Measurements from ENCODE around the gene PTF1A.

Gene PTF1A, protein sequence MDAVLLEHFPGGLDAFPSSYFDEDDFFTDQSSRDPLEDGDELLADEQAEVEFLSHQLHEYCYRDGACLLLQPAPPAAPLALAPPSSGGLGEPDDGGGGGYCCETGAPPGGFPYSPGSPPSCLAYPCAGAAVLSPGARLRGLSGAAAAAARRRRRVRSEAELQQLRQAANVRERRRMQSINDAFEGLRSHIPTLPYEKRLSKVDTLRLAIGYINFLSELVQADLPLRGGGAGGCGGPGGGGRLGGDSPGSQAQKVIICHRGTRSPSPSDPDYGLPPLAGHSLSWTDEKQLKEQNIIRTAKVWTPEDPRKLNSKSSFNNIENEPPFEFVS

DNA sequence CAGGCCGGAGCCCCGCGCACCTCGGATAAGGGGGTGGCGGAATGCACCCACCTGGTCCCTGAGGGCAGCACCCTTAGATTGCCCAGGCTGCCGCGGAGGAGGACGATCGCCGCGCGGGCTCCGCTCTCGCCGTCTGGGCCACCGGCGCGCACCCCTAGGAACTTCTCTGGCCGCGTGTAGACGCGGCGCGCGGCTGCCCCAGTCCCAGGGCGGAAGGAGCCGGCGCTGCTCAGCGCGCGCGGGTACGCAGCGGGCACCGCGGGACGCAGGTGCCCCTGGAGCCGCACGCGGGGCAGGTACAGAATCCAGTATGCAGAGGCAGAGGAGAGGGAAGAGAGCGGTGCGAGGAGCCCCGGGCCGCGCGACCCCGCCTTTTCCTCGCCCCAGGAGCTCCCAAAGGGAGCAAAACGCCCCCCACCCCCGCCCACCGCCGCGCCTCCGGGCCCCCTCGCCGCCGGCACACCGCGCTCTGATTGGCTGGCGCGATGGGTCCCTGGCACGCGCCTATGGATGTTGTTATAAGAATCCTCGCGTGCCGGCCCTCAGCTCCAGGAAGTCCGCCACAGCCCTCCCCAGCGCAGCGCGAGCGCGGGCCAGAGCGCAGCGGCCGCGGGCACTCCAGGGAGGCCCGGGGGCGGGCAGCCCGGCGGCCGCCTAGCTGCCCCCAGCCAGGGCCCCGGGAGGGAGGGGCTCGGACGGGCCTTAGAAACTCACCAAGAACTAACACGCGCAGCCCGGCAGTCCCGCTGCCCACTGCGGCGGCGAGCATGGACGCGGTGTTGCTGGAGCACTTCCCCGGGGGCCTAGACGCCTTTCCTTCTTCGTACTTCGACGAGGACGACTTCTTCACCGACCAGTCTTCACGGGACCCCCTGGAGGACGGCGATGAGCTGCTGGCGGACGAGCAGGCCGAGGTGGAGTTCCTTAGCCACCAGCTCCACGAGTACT lies at the start of gene PTF1A:
Gene PTF1A (plus strand): TSS at position 549 of the 948 bp plus-strand sequence. CDS start 219 bp downstream, at position 768.
- no peak for DNase-seq

DNA sequence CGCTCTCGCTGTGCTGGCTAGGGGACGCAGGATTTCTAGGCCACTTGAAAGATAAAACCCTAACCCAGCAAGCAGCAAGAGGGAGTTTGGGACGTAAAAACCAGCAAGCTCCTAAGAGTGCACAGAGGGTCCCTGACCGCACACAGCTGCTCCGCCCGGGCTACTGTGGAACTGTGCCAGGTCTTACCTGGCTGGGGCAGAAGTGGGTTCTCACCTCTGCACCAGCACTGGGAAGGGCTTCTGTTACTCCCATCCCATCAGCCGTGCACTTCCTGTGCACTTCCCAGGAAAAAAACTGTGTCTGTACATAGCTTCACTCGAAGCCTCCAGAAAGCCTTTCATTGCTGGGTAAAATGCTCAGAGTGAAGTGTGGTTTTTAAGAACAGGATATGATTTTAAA lies 45.9 kb upstream of the PTF1A start:
- no peak for DNase-seq

DNA sequence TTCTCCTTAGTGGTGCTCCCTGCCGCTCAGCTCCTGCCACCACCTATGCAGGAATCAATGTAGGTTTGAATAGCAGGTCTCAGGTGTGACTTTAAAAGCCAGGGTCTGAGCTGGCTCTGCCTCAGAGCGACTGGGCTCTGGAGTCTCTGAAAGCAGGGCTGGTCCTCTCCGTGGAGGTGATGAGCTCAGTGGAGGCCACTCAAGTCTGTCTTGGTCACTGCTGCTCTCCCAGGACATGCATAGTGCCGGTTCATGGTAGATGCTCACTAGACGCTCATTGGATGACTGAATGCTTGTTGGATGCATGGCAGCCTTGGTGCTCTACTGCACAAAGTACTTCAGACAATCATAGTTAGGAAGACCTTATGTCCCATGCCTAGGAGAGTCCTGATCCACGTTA lies 45.1 kb upstream of the PTF1A start:
- no peak for DNase-seq

DNA sequence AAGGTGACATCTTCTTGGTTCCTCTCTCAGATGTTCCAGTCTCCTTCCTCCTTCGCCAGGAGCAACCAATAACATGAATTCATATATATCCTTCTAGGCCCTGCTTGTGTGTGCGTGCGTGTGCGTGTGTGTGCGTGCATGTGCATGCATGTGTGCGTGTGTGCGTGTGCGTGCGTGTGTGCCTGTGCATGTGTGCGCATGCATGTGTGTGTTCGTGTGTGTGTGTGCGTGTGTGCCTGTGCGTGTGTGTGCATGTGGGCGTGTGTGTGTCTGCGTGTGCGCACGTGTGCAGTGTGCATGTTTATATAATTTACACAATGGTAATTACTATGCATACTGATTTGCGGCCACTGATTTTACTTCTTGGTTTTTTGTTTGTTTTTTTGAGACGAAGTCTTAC lies 43.9 kb upstream of the PTF1A start:
- no peak for DNase-seq

DNA sequence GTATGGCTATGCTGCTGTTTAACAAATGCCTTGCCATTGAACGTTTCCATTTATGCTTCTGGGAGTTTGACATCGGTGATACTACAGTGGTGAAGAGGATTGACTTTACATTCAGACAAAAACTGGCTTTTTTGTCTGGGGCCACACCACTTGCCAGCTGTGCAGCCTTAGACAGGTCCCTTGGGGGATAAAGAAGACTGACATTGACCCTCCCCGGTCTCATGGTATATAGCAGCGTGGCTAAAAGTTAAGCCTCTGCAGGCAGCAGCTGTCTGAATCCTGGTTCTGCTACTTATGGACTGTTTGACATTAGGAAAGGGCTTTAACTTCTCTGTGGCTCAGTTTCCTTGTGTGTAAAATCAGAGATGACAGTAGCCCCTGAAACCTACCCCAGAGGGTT lies 42.0 kb upstream of the PTF1A start:
- DNase-seq, result no peak

DNA sequence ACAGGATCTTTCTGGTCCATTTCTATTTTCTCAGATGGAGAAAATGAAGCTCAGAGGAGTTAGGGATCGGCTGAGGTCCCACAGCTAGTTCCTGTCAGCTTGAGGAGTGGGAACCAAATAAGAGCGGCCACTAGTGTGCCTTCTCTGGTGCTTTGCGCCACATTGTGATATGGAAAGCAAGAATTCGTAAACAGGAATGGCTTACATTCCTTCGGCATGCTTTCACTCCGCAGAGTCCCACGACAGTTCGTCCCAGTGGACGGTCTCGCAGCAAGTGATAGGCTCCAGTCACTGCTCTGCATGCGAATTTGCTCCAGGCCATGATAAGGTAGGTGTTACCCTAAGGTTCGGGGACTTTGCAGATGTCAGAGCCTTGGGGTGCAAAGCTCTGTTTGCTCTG lies 41.5 kb upstream of the PTF1A start:
- no peak for DNase-seq

DNA sequence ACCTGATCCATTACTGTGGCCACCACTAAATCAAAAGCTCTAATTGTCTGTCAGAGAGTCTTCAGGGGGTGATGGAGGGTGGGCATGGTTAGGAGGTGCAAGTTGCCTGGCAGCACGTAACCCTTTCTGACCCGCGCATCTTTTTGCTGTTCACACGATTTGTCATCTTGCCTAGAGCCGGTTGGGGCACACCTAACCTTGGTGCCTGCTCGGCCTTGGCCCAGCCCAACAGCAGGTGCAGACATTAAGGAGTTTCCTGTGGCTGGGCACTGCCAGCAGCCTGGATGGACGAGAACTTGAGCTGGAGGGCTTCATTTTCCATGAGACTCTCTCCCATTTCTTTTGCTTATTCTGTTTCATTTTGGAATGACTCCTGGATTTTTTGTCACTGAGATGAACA lies 41.0 kb upstream of the PTF1A start:
- DNase-seq, result no peak

DNA sequence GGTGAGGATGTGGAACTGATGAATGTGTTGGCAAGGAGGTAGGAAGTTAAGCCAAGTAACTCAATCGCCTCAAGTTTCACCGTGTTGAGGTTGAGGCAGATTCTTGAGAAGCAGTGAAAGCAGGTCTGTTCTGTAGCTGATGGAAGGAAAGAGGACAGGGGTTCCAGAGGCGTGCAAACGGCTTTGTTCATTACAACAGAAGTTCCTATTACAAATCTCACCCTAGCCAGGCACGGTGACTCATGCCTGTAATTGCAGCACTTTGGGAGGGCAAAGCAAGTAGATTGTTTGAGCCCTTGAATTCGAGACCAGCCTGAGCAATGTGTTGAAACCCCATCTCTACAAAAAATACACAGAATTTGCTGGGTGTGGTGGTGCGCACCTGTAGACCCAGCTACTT lies 36.9 kb upstream of the PTF1A start:
- no peak for DNase-seq

DNA sequence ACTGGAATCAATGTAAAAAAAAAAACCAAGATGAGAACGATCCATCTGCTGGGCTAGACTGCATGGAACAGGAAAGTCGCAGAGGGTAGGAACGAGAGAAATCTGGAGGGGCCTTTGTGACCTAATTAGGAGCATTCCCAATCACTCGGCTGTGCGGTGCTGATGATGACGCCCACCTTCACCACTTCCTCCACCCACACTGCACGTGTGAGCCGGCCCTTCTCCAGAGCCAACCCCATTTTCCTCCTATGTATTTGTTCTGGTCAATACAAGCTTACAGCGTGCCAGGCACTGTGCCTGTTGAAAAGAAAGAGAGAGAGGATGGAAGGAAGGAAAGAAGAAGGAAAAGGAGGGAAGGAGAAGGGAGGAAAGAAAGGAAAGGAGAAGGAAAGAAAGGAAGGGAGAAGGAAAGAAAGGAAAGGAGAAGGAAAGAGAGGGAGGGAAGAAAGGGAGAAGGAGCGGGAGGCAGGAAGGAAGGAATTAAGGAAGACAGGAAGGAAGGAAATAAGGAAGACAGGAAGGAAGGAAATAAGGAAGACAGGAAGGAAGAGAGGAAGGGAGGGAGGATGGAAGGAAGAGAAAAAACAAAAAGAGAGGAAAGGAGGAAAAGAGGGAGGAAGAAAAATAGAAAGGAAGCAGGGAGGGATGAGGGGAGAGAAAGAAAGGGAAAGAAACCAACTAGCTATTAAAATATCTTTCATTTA lies 35.5 kb upstream of the PTF1A start:
- no peak for DNase-seq

DNA sequence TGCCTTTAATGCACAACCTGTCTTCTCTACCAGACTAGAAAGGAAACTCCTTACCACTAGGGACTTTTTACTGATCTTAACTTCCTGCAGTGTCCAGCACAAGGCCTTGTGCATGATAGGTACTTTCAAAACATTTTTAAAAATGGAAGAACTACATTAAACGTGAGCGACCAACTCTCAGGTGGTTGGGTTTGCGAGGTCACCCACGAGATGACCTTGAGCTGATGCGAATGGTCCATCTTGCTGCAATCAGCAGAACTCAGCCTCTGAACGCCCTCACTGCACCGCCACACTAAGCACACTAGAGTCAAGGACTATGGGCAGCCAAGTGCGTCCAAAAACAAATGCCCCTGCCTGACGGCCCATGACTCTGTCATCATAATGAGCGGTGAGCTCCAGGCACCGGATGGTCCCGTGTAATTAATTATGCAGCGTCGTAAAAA lies 34.9 kb upstream of the PTF1A start:
- no peak for DNase-seq

DNA sequence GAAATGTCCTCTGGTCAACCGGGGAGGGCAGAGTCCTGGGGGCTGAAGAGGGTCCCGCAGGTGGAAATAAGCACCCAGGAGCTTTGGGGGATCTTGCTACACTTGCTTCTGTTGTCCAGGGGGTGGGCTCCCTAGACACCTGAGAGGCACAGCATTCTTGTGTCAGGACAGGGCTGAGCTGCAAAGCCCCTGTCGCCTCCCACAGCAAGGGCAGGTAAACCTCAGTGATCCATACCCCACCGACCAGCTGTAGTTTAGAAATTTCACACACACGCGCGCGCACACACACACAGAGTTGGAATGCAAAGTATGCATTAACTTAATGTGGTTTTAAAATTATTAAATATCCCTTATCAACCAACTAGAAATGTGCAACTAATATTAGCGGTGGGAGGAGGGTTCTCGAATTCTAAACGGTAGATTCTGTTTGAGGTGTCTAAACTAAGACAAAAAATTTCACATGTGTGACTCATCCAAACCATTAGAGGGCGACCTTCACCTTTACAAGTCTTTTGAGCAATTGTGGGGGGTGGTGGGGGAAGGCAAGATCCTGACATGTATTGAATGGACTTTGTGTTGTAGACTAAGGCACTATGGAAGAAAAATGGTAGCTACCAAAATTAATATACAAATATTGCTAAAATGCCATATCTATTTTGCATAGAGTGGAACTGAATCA lies 34.3 kb upstream of the PTF1A start:
- no peak for DNase-seq

DNA sequence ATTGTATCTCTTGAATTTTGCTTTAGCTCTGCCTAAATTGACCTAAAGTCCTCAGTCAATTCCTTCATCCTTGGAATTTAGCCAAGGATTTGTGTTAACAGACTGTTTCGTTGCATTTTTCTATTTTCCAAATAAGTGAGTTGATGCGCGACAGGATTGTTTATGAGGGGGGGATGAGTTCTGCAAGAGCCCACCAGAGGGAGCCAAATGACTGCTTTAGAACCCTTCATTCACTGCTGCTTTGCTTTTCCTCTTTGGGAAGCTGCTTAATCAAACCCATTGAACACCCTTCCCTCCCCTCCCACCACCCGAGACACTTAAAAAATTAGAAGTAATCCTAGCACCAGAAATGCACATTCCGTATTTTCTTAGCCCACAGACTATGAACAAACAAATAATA lies 33.7 kb upstream of the PTF1A start:
- DNase-seq, result peak; percentile 17 to 48

DNA sequence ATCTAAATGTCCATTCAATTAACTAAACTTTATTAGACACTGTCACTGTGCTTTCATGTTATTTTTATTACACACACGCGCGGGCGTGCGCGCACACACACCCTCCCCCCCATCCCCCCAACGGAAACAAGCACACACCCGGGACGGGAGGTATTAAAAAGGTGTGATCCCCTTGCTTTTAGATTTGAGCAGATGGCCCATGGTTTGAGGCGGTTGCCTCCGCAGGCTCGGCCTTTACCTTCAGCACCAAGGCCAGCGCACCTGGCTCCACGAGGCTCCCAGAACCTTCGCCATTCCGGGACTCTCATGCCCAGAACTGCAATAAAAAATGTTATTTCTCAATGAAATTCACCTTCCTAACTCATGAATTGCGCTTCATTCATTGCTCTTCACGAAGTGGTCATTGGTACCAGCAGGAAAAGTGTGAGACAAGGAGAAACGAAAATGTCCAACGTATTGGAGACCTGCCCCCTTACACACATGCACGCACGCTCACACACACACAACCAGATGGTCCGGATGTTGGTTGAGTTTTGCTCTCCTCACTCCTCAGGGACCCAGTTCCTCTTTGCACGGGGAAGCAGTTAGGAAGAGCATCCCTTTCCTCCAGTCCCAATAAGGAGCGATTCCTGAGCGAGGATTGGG lies 20.8 kb upstream of the PTF1A start:
- no peak for DNase-seq

DNA sequence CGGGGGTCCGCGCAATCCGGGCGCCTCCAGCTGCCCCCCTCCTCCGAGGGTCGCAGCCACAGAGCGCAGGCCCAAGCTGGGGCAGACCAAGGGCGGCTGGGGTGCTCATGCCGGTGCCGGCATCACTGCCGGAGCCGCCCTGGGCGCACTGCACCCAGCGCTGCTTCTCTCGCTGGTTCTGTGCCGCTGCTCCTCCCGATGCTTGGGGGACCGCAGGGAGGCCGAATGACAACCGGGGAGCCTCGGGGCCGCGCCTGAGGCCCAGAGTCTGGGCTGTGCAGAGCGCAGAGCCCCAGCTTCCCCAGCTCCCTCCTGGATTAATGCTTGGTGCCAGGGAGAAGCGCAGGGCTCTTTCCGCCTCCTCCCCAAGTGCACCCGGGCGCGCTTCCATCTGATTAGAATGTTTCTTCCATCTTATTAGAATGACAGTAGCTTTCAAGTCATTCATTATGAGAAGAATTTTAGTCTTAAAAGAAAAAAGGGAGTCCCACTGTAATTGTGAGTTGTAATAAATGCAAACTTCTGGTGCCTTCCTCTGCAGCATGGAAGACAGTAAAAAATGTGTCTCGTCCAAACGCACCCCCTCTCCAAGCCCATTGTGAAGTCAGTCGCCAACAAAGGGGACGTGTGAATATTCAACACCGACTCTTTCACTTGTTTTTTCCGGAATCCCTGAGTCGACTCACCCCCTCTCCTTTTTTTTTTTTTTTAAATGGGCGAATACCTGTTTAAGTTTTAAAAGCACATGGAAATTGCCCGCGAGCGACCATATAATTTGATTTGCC lies 19.5 kb upstream of the PTF1A start:
- DNase-seq, result no peak

DNA sequence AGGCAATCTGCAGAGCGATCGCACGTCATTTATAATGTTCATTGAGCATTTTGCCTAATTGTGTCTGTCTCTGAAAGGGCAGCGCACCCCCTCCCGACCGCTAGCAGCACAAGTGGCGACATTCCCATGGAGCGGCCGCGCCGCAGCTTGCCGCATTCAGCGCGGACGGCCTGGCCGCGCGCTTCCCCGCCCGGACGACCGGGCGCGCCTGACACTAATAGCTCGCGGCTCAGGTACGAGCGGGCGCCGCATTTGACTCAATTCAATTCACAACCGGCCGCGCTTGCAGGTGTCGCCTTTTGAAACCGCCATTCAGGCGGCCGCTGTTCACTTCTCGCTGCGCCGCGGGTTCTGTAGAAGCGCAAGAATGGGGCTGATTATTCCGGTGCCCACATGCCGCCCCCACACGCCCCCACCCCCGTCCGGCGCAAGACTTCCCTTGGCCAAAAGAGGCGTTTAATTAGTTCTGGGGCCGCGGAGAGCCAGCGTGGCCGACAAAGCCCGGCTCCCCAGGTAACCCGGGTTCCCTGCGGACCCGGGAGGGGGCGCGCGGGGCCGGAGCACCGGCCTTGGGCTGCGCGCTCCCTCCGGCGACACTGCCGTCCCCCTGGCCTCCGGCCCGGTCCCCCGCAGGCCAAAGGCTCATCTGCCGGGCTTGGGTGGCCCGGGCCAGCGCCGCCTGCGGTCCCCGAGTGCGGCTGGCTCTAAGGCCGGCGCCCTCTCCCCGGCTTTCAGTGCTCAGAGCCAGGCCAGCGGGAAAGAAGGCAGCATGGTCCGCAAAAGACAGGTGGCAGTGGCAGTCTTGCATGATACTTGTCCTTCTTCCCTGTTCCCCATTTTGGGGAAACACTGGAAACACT lies 18.7 kb upstream of the PTF1A start:
- no peak for DNase-seq

DNA sequence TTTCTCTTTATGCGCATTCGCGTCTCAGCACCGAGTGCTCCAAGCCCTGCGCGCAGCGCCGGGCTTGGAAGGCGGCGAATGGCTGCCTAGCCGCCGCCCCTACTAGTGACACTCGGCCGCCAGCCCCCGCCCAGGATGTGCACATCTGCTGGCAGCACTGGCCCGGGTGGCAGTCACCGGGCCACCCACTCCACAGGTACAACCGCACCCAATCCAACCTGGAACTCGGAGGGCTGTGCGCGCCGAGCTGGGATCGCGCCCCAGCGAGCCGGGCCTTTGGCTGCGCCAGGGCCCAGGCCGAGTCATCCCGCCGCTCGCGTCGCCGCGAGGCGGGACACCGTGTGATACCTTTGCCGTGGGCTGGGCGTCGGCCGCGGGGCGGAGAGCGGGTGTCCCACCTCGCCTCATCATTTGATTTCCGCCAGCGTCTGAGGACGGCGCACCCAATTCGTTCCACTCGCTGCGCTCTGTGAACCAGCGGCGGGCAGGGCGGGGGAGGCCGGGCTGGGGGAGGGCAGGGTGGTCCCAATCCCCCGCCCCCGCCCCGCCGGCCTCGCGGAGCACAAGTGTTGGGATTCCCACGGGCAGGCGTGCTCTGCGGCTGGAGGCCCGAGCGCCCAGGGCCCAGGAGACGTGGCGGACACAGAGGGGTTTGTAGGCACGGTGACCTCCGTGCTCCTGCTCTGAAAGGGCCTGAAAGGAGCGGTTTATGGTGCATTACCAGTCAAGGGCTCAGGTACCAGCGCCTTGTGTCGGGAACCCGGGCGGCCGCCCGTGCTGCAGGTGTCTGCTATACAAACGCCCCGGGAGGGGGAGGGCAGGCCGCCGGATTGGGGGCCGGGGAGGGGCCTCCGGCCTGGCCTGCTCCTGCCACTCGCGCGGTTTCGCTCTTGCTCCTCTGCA lies 17.8 kb upstream of the PTF1A start:
- DNase-seq, result no peak

DNA sequence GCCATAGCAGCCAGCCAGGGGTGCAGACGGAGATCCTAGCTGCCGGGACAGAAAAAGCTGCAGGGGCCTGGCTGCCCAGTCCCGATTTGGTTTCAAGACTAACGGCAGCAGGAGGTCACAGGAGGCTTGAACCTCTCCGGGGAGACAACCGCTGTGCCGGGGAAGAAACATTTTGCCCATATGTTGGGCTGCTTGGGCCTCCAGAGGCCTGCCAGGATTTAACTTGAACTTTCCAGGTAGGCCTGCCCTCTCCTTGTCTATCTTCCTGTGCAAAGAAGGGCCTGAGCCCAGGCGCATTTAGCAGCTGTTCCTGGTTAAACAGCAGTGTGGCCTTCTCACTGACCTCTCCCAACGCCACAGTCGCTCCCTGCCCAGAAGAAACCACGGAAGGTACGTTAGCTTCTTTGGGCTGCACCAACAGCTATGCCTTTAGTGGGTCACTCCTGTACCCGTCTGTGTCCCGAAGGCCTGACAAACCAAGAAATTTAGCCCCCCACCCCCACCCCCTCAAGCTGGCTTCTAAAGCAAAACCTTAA lies 17.1 kb upstream of the PTF1A start:
- DNase-seq, result no peak

DNA sequence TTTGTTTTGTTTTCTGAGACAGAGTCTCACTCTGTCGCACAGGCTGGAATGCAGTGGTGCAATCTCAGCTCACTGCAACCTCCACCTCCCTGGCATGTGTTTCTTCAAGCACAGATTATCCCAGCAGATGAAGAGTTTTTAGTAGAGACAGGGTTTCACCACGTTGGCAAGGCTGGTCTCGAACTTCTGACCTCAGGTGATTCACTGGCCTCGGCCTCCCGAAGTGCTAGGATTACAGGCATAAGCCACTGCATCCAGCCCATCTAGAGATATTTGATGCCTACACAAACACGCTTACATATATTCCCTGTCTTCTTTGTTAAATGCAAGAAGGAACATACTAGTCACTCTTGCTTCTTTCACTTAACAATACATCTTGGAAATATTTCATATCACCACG lies 5.9 kb upstream of the PTF1A start:
- DNase-seq, result no peak

DNA sequence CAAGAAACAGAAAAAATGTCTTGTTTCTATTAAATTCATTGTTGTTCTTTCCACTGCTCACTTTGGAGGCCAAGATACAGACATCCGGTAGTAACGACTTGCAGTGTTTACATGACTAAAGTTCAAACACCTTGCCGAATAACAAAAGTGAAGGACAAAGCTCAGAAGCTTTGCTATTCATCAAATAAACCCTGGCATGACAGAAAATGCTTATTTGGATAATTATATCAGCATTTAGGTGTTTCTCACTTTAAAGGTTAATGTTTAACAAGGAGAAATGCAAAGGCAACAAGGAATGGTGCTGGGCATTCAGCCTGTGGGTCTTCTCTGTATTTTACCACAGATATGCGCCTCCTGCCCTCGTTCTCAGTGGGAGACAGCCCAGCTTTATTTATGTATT lies 5.4 kb upstream of the PTF1A start:
- DNase-seq, result no peak
